GM21717 (cell line): ENCODE data around the gene CCDC107.

Experiments
- ATAC-seq: cut with Tn5 transposase; IDR thresholded peaks from one replicate; pipeline ENCODE4 v1.9.1; 2021; ENCODE audit warnings: mild to moderate bottlenecking, moderate library complexity; ENCODE audit not compliant: unreplicated experiment

The CCDC107 gene

DNA sequence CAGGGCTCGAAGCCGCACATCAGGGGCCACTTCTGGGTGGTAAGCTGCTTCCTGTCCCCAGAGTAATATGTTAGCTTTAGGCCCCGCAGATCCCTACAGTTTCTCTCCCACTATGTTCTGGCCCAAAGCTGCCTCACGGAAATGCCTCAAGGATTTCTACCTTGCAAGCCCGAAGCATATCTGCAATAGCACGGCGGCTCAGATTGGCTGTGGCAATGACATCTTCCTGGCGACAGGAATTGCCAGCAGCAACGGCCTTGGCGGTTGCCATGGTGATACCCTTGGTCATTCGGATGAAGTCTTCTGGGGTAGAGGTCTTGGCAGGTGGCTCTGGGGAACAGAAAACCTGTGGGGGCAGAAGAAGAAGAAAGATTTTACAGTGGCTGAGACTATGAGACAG is 41.9 kb downstream of the CCDC107 start:
- no peak for ATAC-seq

- ATAC-seq: no peak
These were observed 42.9 kb downstream of the CCDC107 start for GRCh38 chr9:35700942-35701341.

GRCh38 chr9:35702696-35703095 is 44.6 kb downstream of the CCDC107 start:
- ATAC-seq: no peak

DNA sequence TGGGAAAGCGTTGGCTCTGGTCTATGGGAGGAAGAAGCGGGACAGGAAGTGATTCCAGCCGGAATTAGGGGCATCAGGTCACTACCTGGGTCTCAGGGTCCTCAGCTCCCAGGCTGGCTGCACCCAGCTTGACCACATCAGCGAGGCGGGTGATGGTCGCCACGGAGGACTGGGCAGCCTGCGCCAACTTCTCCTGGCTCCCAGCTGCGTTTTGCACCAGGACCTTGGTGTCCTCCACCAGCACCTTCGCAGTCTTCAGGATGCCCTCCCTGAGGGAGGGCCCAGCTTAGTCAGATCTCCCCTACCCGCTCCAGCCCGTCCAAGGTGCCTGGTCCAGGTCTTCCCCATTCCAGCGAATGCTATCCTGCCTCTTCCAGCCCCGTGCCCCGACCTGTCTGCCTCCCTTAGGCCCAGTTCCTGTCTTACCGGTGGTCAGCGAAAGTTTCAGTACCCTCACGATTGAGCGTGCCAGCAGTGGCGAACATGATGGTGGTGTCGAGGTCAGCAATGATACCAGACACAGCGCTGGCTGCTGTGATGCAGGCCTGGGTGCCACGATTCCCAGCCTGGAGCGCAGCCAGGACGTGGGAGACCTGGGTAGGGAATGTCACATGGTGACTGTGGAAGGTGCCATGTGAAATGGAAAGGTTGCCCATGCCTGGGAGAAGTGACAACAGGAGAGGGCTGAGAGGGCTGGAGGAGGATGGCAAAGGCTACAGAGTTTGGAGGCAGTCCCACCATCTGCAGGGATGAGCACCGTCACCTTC is 46.0 kb downstream of the CCDC107 start:
- ATAC-seq: no peak

DNA sequence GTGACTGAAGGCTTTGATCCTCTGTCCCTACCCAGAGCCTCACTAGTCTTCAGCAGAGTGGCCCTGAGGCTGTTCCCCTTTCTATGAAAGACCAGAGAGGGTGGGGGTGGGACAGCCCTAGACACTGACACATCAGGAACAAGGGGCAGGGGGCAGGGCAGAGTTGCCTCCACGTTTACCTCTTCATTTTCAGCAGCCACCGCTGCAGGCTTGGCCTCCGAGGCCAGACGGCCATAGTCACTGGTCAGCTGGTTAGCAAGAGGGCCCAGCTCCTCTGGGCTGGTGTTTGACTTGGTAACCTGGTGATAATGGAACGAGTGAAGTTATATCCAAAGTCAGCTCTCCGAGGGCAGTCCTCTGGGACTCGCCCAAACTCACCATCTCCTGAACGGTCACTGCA is 47.3 kb downstream of the CCDC107 start:
- no peak for ATAC-seq

DNA sequence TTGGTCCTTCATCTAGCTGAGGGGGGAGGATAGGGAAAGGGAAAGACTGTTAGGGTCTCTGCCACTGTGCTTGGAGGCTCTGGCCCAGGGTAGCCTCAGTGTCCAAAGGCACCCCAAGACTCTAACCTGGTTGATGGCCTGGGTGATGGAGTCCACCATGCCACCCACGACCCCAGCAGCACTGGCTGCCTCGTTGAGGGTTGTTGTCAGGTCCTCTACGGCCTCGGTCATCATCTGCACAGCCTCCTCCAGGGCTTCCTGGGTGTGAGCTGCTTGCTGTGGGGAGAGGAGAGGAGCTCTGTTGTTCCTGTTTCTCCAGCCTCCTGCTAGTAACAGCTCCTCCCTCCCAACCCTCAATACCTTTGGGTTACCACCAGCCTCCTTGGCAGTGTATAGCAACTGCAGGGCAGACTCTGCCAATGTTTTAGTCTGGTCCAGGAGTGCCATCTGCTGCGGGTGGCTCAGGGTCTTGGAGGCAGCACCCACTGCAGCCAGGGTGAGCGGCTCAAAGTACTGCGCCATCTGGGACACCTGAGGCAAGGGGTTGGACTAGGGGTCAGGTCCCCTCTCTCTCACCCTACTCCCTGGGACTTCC is 47.8 kb downstream of the CCDC107 start:
- no peak for ATAC-seq

DNA sequence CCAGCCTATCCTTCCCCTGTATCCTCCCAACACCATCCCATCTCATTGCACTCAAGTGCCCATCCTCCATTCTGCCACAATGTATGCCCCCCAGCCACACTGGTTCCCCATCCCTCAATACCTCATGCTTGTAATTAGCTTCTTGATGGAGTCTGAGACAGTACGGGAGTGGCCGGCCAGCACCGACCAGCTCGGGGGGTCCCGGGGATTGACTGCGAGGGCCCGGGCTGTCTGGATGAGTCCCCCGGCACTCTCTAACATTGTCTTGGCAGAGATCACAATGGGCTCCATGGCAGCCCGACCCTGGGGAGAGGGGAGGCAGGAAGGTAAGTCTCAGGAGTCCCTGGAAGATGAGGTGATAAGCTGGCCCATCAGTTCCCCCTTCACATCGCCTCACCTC is 48.9 kb downstream of the CCDC107 start:
- no peak for ATAC-seq

DNA sequence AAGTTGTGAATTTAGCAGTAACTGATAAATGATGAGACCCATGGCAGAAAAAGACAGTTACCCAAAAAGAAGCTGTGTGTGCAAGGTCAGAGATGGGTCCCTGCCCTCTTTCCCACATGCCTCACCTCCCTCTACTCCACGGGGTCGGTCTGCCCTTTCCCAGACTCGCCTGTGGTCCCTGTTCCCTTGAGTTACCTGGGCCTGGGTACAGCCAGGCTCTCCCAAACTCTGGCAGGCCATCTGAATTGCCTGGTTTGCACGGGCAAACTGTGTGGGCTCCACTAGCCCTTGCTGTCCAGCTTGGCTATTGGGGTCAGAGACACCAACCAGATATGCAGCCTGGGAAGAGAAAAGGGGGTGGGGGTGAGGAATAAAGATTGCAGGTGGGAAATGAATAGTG is 50.1 kb downstream of the CCDC107 start:
- ATAC-seq: no peak

GRCh38 chr9:35710818-35711500 is 52.9 kb downstream of the CCDC107 start:
- ATAC-seq: no peak
